SIG-M5 (cell line): ENCODE results near the gene IDI2.
"Not testable (repeated sequence)": the region's sequence is repeated elsewhere in the genome, so short reads cannot be mapped to it uniquely, and the experiment has no call there.

Source experiments
- DNase-seq: peaks from one replicate; lab custom pipeline; 2025; lab: John Stamatoyannopoulos, UW

The IDI2 gene

DNA sequence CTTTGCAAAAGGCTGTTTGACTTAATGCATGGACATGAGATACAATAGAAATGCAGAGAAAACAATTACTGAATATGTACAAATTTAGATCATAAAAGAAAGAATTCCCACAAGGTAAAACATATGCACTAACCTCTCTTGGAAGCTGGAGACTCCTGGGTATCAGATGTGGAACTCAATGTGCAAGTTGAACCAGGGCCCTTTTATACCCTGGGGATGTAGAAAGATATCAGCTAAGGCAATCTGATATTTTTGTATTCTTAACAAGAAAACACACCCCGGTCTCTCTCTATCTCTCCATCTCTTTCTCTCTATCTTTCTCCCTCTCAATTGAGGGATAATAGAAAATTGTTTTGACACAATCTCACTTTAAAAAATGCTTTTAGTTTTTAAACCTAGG is at the start of gene IDI2:
TSS of gene IDI2 (minus strand) at position 177 of the 400 bp plus-strand sequence. CDS start 1,136 bp downstream, outside the sequence.
- no peak for DNase-seq

DNA sequence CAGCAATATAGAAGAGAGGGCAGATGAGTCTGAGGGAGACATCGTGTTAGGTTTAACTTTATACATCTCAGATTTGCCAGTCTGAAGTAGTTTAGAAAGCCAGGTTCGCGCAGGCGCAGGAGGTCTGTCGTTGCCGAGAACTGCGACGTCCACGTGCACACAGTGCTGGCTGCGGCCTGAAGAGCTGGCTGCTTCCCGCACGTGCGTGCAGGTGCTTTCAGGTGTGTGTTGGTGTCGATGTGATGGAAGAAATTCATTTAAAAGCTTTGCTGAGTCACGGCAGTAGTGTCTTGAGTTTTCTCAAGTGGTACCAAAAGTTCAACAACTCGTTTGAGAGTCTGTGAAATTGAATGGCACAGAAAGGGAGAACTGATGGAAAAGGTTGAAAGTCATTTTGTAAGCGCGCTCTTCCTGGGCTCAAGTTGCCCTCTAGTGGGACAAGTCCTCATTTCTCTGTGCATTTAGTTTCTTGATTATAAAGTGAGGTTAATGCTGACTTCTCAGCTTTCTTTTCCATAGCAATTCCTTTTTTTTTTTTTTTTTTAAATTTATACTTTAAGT is 49.2 kb upstream of the IDI2 start:
- DNase-seq: no peak

DNA sequence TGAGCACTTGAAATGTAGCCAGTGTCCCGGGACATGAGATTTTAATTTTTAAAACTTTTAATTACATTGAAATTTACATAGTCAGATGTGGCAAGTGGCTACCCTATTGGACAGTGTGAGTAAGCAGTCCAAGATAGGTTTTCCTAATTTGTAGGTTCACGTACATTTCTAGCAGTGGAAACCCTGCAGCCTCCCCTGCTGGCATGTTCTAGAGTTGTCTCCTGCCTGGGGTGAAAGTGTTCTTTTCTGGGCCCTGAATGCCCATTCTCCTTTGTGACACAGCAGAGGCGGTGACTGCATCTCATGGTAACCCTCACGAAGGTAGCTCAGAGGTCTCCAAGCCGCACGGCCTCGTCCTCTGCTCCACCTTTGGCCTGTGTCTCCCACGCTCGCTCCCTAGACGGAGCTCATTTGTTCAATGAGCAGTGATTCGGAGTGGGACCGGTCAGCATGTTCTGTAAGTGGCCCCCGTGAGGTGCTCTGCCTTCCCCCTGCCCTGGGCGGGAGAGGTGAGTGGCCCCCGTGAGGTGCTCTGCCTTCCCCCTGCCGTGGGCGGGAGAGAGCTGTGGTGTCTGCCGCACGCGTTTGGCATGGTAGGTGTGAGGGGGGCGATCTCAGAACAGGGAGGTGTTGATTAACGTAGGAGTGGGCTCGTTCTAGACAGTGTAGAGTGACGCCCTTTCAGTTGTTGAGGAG is 48.5 kb upstream of the IDI2 start:
- DNase-seq: no peak

DNA sequence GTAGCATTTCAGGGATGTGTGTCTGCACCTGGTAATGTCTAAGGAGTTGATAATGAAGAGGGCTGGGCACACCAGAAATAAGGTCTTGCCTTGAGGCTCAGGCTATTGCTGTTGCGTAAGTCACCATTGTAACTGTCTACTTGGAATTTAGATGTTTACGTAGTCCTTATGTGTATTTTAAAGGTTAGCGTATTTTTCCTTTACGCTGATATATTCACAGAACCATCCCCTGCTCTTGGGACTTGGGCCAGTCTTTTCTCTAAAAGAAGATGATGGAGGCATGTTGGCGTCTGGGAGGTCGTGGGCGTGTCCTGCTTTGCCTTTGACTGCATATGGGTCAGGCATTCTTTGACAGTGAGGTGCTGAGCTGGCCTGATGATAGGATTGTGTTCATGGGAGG is 45.3 kb upstream of the IDI2 start:
- DNase-seq: no peak

DNA sequence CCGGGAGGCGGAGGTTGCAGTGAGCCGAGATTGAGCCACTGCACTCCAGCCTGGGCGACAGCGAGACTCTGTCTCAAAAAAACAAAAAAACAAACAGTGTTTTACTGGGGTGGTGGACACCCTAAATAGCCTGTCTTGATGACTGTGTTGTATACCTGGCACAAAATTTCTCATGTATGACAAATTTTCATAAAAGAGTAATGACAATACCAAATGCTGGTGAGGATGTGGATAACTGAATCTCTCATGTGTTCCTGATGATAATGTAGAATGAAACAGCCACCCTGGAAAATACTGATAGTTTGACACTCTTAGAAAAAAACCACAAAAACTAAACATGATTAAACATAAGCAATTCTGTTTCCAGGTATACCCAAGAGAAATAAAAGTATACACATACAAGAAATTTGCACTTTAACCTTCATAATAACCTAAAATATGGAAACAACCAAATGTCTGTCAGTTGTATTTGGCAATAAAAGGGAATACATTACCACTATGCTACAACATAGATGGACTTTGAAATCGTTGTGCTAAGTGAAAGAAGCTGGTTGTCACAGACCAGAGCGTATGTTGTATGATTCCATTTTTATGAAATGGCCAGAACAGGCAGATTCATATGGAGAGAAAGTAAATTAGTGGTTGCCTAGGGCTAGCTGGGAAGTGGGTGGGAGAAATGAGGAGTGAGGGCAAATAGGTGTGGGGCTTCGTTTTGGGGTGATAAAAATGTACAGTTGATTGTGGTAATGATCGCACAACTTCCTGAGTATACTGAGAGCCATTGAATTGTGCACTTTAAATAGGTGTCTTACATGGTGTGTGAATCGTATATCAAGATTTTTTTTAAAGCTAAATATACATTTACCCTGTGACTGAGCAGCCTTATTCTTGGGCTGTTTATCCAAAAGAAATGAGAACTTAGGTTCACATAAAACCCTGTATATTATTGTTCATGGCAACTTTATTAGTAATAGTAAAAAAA is 43.0 kb upstream of the IDI2 start:
- no peak for DNase-seq

DNA sequence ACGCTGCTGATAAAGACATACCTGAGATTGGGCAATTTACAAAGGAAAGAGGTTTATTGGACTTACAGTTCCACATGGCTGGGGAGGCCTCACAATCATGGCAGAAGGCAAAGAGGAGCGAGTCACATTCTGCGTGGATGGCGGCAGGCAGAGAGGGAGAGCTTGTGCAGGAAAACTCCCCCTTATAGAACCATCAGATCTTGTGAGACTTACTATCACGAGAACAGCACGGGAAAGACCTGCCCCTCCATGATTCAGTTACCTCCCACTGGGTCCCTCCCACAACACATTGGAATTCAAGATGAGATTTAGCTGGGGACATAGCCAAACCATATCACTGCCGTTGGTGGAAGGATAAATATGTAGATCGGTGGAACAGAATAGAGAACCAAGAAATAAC is 41.1 kb upstream of the IDI2 start:
- DNase-seq: not testable (repeated sequence)

DNA sequence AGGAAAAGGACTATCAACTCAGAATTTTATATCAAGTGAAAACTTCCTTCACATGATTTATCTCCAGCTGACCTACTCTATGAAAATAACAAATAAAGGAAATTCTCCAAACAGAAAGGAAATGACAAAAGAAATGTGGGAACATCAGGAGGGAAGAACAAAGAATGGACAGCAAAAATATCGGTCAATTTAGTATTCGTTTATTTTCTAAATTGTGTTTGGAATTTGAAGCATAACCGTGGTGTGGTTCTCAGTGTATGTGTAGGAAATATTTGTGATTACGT is 39.2 kb upstream of the IDI2 start:
- no peak for DNase-seq

DNA sequence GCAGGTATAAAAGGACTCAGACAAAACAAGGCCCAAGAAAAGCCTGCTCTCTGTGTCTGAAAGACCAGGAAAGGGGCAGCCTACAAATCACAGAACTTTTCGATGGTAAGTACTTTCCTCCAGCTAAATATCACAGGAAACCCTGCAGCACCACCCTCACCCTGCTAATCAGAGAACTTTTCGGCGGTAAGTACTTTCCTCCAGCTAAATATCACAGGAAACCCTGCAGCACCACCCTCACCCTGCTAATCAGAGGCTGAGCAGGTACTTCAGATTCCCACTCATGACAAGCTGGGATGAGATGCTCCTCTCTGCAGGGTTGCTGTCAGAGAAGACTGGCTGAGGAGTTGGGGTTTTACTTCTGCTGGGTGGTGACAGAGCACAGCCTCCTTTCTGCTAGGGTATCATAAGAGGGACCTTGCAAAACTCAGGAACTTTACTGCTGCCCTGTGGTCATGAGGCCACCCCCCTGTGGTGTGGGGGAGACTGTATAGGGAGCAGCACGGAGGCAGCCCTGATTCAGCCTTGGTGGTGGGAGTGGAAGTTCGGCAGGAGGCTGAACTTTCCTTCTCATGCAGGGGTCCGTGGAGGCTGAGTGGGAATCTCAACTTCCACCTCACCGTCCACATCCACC is 37.7 kb upstream of the IDI2 start:
- DNase-seq: no peak

DNA sequence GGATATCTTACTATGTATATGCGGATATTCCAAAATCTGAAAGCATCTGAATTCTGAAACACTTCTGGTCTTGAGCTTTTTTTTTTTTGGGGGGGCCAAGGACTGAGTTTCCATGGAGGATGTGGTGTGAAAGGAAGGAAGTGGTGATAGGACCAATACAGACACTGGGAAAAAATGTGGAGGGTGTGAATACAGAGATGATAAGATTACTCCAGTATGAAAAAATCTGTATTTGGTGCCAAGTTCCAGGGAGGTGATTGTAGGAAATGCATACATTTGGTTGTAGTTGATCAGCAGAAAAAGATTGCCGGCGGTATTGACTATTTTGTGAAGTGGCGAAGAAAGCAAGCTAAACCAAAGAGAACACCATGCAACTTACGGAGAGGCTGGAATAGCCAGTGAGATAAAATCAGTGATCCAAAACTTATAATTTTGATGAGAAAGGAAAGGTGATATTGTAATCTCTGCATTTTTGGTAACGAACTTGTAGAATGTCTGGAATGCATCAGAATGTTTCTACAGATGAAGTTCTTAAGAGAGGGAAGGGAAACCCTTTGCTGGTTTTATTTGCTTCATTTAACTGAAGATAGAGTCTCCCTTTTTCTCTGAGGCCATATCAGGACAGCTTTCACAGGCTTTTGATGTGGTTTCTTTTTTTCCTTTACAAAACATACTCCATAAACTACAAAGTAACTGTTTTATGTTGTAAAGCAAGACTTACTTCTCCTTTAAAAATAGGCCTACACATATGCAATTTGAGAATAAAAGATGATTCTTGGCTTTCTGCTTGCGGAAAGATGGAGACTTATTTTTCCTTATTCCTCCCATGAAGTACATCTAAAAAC is 36.5 kb upstream of the IDI2 start:
- no peak for DNase-seq

DNA sequence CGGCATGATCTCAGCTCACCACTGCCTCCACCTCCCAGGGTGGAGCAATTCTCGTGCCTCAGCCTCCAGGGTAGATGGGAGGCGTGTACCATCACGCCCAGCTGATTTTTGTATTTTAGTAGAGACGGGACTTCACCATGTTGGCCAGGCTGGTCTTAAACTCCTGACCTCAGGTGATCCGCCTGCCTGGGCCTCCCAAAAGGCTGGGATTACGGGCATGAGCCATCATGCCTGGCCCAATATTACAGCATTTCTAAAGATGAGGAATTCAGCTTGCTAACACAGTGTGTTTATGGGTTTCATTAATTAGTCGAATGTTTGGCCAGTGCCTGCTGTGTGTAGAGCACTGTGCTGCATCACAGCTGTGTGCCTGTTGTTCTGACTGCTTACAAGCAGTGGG is 34.2 kb upstream of the IDI2 start:
- DNase-seq: no peak

DNA sequence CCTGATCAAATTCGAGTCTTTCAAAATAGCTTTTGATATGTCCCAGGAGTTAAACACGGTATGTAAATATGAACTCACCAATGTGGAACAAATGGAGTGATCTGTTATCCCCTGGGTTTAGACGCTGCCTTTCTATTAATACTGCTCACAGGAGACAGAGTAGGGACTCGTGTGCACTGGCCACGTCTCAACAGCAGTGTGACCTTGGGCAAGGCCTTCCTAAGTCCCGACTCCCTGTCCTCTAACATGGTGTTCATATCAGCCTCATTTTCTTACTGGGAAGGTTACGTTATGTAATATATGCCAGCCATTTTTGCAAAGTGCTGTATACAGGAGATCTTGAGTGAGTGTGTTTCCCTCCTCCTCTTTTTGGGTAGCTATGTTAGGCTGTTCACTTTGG is 32.4 kb upstream of the IDI2 start:
- DNase-seq: no peak

DNA sequence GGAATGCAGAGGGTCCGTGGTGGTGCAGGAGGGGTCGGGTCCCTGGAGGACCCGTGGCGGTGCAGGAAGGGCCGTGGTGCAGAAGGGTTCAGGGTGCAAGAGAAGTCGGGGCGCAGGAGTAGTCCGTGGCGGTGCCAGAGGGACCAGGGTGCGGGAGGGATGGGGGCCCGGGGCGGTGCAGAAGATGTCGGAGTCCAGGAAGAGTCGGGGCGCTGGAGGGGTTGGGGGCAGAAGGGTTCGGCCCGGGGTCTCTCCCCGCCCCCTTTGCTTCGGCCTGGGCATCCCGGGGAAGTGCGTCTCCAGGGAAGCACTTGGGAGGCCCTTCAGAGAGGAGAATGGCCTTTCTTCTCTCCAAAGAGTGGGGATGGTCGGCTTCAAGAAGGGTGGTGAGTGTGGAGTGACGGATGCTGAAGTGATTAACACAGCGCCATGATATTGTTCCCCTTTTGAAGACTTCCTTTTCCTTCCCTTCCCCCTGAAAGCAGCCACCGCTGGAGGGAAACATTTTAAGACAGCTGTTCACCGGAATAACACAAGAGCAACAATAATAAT is 31.5 kb upstream of the IDI2 start:
- no peak for DNase-seq

DNA sequence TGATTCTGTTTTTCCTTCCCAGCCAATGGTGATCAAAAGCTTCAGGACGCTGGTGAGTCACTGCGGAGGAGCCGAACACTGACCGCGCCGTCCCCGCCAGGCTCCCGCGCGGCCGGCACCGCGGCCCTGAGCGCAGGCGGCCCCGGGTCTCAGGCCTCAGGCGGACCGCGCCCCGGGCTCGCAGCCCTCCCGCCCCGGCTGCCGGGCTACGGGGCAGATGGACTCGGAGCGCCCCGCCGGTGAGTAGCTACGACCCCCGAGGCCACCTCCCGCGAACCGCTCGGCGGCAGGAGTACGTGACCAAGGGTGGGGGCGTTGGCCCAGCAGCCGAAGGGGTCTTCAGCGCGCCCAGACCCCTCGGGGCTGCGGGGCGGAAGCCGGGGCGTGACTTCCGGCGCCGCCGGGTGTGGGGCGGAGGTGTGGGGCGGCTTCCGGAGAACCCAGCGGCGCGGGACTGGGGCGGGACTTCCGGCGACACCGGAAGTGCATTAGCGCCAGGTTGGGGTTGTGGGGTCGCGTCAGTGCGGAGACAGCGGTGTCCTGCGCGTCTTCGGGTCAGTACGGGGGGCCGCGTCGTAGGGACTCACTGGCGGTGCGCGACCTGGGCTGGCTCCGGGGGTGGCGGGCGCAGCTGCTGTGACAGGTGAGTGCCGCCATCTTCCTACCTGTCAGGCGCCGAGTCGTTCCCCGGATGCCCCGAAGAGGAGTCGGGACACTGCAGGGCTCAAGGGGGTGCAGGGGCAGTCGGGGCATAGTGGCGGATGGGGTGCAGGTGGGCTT is 30.9 kb upstream of the IDI2 start, which contains the start of gene WDR37:
TSS of gene WDR37 (plus strand) at position 60 of the 780 bp plus-strand sequence. CDS start 15,771 bp downstream, outside the sequence.
- no peak for DNase-seq

DNA sequence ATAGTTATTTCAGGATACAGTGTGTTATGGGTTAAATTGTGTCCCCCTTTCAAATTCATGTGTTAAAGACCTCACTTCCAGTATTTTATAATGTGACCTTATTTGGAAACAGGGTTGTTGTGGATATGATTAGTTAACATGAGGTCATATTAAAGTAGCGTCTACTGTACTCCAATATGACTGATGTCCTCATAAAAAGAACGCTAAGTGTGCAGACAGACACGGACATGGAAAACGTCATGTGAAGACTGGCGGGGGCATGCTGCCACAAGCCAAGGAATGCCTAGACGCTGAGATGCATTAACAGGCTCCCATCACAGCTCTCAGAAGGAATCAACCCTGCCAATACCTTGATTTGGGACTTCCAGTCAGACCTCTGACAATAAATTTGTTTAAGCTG is 29.0 kb upstream of the IDI2 start:
- no peak for DNase-seq

DNA sequence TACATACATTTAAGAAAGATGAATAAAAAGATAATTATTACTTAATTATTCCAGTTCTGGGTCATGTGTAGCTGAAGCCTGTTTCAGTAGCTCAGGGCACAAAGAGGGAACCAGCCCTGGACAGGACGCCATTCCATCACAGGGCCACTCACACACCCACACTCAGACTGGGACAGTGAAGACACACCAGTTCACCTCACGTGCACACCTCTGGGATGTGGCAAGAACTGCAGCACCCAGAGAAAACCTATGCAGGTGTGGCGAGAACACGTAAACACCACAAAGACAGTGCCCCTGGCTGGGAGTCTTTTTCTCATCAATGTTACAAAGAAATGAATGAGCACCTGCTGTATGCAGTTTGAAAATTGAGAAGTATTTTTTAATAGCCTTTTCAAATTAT is 24.9 kb upstream of the IDI2 start:
- DNase-seq: no peak

DNA sequence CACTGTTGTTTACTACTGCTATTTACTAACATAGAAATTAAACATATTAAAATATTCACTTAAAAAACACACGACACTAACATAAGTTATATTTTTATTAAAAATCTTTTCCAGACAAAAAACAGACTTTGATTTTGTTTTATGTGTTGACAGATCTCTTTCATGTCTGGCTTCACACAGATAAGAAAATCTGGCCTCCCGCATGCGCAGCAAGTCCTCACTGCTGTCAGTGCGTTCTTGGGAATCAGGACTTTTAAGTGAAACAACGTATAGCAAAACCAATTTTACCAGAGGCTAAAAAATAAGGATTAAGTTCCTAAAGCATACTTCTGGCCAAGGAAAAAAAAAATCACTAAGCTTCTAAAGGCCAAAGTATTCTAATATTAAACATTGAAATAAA is 24.5 kb upstream of the IDI2 start:
- no peak for DNase-seq

DNA sequence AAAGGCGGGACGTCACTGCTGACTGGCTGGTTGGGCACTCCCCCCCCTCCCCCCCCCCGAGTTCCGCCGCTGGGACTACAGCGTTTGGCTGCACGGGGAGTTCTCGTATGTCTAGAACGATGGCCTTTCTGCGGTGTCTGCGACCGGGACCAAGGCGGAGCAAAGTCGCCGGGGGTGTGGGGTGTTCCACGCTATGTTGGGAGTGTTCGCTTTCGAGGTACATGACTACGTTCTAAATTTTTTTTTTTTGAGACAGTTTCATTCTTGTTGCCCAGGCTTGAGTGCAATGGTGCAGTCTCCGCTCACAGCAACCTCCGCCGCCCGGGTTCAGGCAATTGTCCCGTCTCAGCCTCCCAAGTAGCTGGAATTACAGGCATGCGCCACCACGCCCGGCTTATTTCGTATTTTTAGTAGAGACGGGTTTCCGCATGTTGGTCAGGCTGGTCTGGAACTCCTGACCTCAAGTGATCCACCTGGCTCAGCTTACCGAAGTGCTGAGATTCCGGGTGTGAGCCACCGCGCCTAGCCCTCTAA is 23.8 kb upstream of the IDI2 start:
- no peak for DNase-seq

DNA sequence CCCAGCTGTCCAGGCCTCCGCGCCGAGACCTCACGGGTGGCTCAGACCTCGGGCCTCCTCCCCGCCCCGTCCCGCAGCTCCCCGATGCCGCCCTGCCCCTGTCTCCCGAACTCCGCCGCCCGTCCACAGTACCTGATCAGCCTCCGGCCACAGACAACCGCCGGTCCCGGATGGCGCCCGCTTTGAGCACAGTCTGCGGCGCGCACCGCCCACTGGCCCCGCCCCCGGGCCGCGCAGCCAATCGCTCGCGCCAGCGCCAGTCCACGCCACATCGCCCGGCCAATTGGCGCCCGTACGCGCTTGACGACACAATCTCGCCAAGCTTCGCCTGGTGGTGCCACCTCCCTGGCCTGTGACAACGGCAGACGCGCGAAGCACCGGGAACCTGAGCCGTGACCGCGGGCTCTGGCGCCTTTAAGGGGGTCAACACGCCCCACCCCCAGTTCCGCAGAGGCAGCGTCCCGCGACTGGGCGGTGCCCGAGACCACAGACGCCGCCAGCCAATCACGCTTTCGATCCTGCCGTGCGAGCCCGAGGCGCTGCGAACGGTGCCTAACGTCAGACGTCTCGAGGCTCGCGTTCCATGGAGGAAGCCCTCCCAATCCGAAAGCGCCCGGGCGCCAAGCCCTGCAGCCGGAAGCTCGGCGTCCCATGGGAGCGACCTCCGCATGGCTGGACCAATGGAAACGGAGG is 23.2 kb upstream of the IDI2 start, which contains the start of gene IDI1:
TSS of gene IDI1 (minus strand) at position 388 of the 693 bp plus-strand sequence. CDS start at position 272, 116 bp downstream.
- DNase-seq: peak; percentile 89

DNA sequence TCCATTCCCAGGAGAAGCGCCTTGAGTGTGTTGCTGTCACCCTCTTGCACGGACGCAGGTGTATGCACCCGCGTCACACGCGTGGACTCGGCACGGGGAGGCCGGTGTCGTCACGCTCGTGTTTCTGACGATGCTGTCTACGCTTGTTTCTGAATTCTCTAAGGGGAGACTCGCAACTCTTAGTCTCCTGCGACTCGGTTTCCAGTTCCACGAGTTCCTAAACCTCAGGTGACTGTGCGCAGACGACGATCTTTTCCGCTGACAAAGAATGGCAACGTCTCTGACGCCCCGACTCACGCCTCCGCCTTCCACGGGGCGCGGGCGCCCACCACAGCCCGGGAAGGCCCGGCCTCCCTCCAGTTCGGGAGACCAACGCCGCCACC is 22.7 kb upstream of the IDI2 start:
- DNase-seq: no peak
